Activated T-cell treated with anti-CD3 and anti-CD28 coated beads, Interleukin-2, amount 50 U/mL, for 24 hours (primary cell): ENCODE measurements around the gene LYL1.
A peak's percentile ranks its signal among the peaks of the same experiment; 100 is the strongest.

Source experiments
- DNase-seq: peaks from one replicate; pipeline ENCODE4 v3.0.0-alpha.2; 2020
- H3K27ac Mint-ChIP-seq: 2 replicates; pipeline ENCODE4 v1.8.0; 2020; ENCODE audit warnings: mild to moderate bottlenecking, mixed read lengths
- H3K27me3 Mint-ChIP-seq: 2 replicates; pipeline ENCODE4 v1.8.0; 2020; ENCODE audit warnings: mixed read lengths
- H3K36me3 Mint-ChIP-seq: 2 replicates; pipeline ENCODE4 v1.8.0; 2020; ENCODE audit warnings: low read depth, mixed read lengths
- H3K4me1 Mint-ChIP-seq: 2 replicates; pipeline ENCODE4 v1.8.0; 2020; ENCODE audit warnings: low read depth, mixed read lengths
- H3K4me3 Mint-ChIP-seq: 2 replicates; pipeline ENCODE4 v1.8.0; 2020; ENCODE audit warnings: mild to moderate bottlenecking, moderate library complexity, mixed read lengths
- H3K9me3 Mint-ChIP-seq: 2 replicates; pipeline ENCODE4 v1.8.0; 2020; ENCODE audit warnings: mixed read lengths

The LYL1 gene

GRCh38 chr19:13070425-13071140 is 32.1 kb downstream of the LYL1 start:
- no peak for DNase-seq
- H3K27ac Mint-ChIP-seq, result no peak overlapping the region
- no peaks in the 10 kb centered on the region for H3K36me3 Mint-ChIP-seq
- H3K4me1 Mint-ChIP-seq, result no peaks in the 10 kb centered on the region
- H3K4me3 Mint-ChIP-seq, result no peak overlapping the region
- no peaks in the 10 kb centered on the region for H3K9me3 Mint-ChIP-seq
- no peaks in the 10 kb centered on the region for H3K27me3 Mint-ChIP-seq

GRCh38 chr19:13069415-13070359 is 33.0 kb downstream of the LYL1 start:
- Mint-ChIP-seq H3K36me3 (no peaks in the 10 kb centered on the region), H3K27me3 (no peaks in the 10 kb centered on the region), H3K27ac (no peak overlapping the region), H3K9me3 (no peaks in the 10 kb centered on the region), H3K4me1 (no peaks in the 10 kb centered on the region), H3K4me3 (no peak overlapping the region)
- no peak for DNase-seq

DNA sequence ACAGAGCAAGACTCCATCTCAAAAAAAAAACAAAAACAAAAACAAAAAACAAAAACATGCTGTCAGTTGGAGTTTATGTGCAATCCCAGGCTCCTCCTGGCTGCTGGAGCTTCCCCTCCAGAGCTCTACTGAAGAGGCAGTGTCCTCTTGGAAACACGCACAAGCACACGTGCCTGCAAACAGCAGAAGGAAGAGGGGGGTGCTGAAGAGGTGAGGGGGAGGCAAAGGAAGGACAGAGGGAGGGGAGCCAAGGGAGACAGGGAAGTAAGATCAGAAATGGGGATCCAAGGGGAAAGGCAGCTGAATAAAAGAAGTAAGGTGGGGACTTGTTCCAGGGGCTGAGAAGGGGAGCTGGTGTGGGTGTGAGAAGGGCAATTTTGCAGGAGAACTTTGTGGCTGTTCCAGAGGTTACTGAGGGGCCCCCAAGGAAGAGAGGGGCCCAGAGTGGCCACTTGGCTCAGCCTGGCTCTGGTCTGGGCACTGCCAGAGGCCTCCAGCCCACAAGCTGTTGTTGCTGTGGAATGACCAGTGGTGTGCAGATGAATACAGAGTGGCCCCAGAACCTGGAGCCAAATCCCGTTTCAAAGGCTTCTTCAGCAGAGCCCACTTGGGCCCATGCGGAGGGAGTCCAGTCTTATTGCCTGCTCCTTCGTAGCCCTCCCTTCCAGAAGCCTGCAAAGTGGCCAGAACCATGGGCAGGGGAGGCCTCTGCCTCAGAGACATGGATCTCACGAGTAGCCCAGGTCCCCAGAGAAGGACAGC is 34.4 kb downstream of the LYL1 start:
- H3K27me3 Mint-ChIP-seq, result peaks cover 4% of the 10 kb centered on the region
- H3K36me3 Mint-ChIP-seq, result no peaks in the 10 kb centered on the region
- no peaks in the 10 kb centered on the region for H3K4me1 Mint-ChIP-seq
- H3K4me3 Mint-ChIP-seq, result no peak overlapping the region
- DNase-seq, result no peak
- H3K27ac Mint-ChIP-seq, result no peak overlapping the region
- H3K9me3 Mint-ChIP-seq, result no peaks in the 10 kb centered on the region

GRCh38 chr19:13066933-13067807 is 35.5 kb downstream of the LYL1 start:
- H3K9me3 Mint-ChIP-seq, result no peaks in the 10 kb centered on the region
- H3K4me3 Mint-ChIP-seq, result no peak overlapping the region
- no peak overlapping the region for H3K27ac Mint-ChIP-seq
- no peak for DNase-seq
- no peaks in the 10 kb centered on the region for H3K36me3 Mint-ChIP-seq
- H3K4me1 Mint-ChIP-seq, result no peaks in the 10 kb centered on the region
- H3K27me3 Mint-ChIP-seq, result peaks cover 9% of the 10 kb centered on the region

- Mint-ChIP-seq H3K4me3 (no peak overlapping the region), H3K9me3 (no peaks in the 10 kb centered on the region), H3K27me3 (peaks cover 16% of the 10 kb centered on the region), H3K27ac (no peak overlapping the region), H3K36me3 (no peaks in the 10 kb centered on the region), H3K4me1 (peaks cover 3% of the 10 kb centered on the region)
- DNase-seq, result no peak
These were observed 36.4 kb downstream of the LYL1 start for GRCh38 chr19:13066226-13066625.

- no peak for DNase-seq
- H3K27me3 Mint-ChIP-seq, result peaks cover 22% of the 10 kb centered on the region
- no peak overlapping the region for H3K27ac Mint-ChIP-seq
These were observed 38.6 kb downstream of the LYL1 start for GRCh38 chr19:13064092-13064489.

GRCh38 chr19:13063461-13064091 is 39.1 kb downstream of the LYL1 start:
- no peaks in the 10 kb centered on the region for H3K36me3 Mint-ChIP-seq
- DNase-seq, result no peak
- peaks cover 8% of the 10 kb centered on the region for H3K4me1 Mint-ChIP-seq
- H3K4me3 Mint-ChIP-seq, result no peak overlapping the region
- H3K9me3 Mint-ChIP-seq, result no peaks in the 10 kb centered on the region
- H3K27ac Mint-ChIP-seq, result no peak overlapping the region
- H3K27me3 Mint-ChIP-seq, result peaks cover 22% of the 10 kb centered on the region

More at GRCh38 chr19:13064092-13064489, 38.6 kb downstream of the LYL1 start:
- no peak overlapping the region for H3K4me3 Mint-ChIP-seq
- H3K4me1 Mint-ChIP-seq, result peaks cover 8% of the 10 kb centered on the region
- no peaks in the 10 kb centered on the region for H3K9me3 Mint-ChIP-seq
- no peaks in the 10 kb centered on the region for H3K36me3 Mint-ChIP-seq

DNA sequence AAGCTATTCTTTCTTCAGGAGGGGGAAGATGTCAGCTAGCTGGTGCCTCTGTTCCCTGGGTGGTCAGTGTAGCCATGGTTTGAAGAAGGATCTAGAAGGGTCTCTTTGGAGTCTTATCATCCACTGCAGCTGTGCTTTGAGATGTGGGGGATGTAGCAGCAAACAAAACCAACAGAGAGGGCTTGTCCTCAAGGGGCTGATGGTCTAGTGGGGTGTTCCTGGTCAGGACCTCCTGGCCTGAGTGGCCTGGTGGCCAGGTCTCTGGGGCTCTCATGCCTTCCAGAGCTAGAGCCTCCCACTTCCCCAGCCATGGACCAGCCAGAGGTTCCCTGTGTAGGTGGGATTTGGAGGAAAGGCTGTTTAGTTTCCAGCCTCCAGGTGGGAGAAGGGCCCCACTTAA is 40.3 kb downstream of the LYL1 start:
- DNase-seq, result no peak
- H3K4me1 Mint-ChIP-seq, result peaks cover 8% of the 10 kb centered on the region
- H3K36me3 Mint-ChIP-seq, result no peaks in the 10 kb centered on the region
- H3K27me3 Mint-ChIP-seq, result peaks cover 22% of the 10 kb centered on the region
- H3K9me3 Mint-ChIP-seq, result no peaks in the 10 kb centered on the region
- no peak overlapping the region for H3K27ac Mint-ChIP-seq
- no peak overlapping the region for H3K4me3 Mint-ChIP-seq

GRCh38 chr19:13060964-13061927 is 41.4 kb downstream of the LYL1 start:
- Mint-ChIP-seq H3K27me3 (peaks cover 22% of the 10 kb centered on the region), H3K27ac (no peak overlapping the region), H3K4me3 (peak overlapping the region; percentile 70), H3K9me3 (no peaks in the 10 kb centered on the region), H3K36me3 (no peaks in the 10 kb centered on the region), H3K4me1 (peaks cover 8% of the 10 kb centered on the region)
- peak; percentile 87 for DNase-seq

DNA sequence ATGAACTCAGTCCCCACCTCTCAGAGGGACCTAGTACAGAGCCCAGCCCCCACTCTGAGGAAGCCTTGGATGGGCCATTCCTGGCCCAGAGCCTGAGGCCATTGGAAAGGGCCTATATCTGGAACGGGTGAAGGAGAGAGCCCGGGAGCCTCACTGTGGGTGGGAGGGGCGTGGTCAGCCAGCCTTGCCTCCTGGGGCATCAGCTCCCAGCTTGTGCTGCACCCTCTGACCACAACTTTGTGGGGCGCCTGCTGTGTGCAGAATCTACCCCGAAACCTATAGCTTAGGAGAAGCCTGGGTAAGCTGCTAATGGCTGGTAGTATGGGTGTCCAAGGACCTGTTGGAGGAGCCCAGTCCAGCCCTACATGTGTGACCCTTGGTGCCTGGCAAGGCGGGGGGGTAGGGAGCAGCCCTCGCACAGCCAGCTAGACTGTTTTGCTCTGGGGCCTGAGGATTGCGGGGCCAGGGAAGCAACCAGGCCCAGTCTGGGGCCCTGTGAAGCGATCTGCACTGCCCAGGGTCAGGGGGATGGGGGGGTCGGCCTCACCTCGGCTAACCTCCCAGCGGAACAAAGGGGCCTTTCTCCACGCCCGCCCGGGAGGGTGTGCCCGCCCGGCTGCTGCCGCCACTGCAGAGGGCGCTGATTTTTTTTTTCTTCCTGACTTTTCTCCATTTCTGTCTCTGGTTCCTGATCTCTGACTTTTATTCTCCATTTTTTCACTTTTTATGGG is 42.3 kb downstream of the LYL1 start:
- H3K27me3 Mint-ChIP-seq, result peaks cover 22% of the 10 kb centered on the region
- no peaks in the 10 kb centered on the region for H3K36me3 Mint-ChIP-seq
- no peak for DNase-seq
- peak overlapping the region; percentile 70 for H3K4me3 Mint-ChIP-seq
- no peaks in the 10 kb centered on the region for H3K9me3 Mint-ChIP-seq
- peaks cover 8% of the 10 kb centered on the region for H3K4me1 Mint-ChIP-seq
- H3K27ac Mint-ChIP-seq, result no peak overlapping the region

GRCh38 chr19:13058951-13059660 is 43.6 kb downstream of the LYL1 start:
- Mint-ChIP-seq H3K9me3 (no peaks in the 10 kb centered on the region), H3K4me3 (no peak overlapping the region), H3K27ac (no peak overlapping the region), H3K36me3 (no peaks in the 10 kb centered on the region), H3K4me1 (peaks cover 8% of the 10 kb centered on the region), H3K27me3 (peaks cover 22% of the 10 kb centered on the region)
- no peak for DNase-seq

DNA sequence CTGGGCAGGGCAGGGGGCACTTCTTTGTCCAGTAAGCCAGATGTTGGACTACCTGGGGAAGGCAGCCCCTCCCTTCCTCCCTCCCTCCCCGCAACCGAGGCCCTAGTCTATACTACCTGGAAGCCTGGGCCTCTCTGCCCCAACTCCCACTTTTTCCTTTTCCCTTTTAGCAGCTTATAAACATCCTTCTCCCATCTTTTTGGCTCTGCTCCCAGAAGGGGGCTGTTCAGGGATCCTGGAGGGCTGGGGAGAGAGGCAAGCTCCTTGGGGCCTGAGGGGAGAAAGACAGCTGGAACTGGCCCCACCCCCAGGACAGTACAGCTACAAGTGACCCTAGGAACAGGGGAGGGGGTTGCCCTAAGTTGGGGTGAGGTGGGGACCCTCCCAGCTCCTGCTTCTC is 44.9 kb downstream of the LYL1 start:
- H3K4me1 Mint-ChIP-seq, result peaks cover 8% of the 10 kb centered on the region
- no peaks in the 10 kb centered on the region for H3K9me3 Mint-ChIP-seq
- peaks cover 18% of the 10 kb centered on the region for H3K27me3 Mint-ChIP-seq
- no peaks in the 10 kb centered on the region for H3K36me3 Mint-ChIP-seq
- H3K4me3 Mint-ChIP-seq, result no peak overlapping the region
- H3K27ac Mint-ChIP-seq, result no peak overlapping the region
- DNase-seq, result no peak
